Measurements from ENCODE around the gene SKAP2.

- TF ChIP-seq CTCF (IDR thresholded peaks at IDR 0.05; ENCODE audit: poor library complexity, severe bottlenecking) = no peak
- TF ChIP-seq EZH2 (IDR thresholded peaks at IDR 0.05; ENCODE audit: borderline replicate concordance, insufficient read depth, low read length, poor library complexity, severe bottlenecking) = no peak
These were observed 206.6 kb downstream of the SKAP2 start for GRCh38 chr7:26657686-26658388.
